ENCODE measurements around the gene MBD3L4.
"Not testable (repeated sequence)": the region's sequence is repeated elsewhere in the genome, so short reads cannot be mapped to it uniquely, and the experiment has no call there.

Gene MBD3L4

GRCh38 chr19:7069904-7070226, 29.9 kb upstream of the MBD3L4 start:
- in situ Hi-C loops (cut with MboI; ENCODE audit: low sequenced_read_pairs, unreplicated experiment), result no loop called here
- no peak for DNase-seq (ENCODE audit: low spot score)

GRCh38 chr19:7069042-7069903, 29.3 kb upstream of the MBD3L4 start, which contains the start of gene ZNF557:
Gene ZNF557, plus strand, starts transcription at chr19:7069703. Its CDS starts 5,372 bp downstream, at chr19:7075075.
- DNase-seq (ENCODE audit: low spot score), result peak; percentile 98
- in situ Hi-C loops (cut with MboI; ENCODE audit: low sequenced_read_pairs, unreplicated experiment), result no loop called here
- no peak for TF ChIP-seq CTCF (IDR thresholded peaks at IDR 0.05; ENCODE audit: borderline replicate concordance, control extremely low read depth, extremely low read depth, insufficient read depth, missing control alignments)

More at GRCh38 chr19:7069904-7070226, 29.9 kb upstream of the MBD3L4 start:
- no peak for TF ChIP-seq CTCF (IDR thresholded peaks at IDR 0.05; ENCODE audit: borderline replicate concordance, control extremely low read depth, extremely low read depth, insufficient read depth, missing control alignments)

- in situ Hi-C loops (cut with MboI; ENCODE audit: low sequenced_read_pairs, unreplicated experiment), result no loop called here
- no peak for DNase-seq (ENCODE audit: low spot score)
- no peak for TF ChIP-seq CTCF (IDR thresholded peaks at IDR 0.05; ENCODE audit: borderline replicate concordance, control extremely low read depth, extremely low read depth, insufficient read depth, missing control alignments)
Measured at GRCh38 chr19:7068599-7068998, 28.6 kb upstream of the MBD3L4 start.

- no peak for TF ChIP-seq CTCF (IDR thresholded peaks at IDR 0.05; ENCODE audit: borderline replicate concordance, control extremely low read depth, extremely low read depth, insufficient read depth, missing control alignments)
- in situ Hi-C loops (cut with MboI; ENCODE audit: low sequenced_read_pairs, unreplicated experiment), result no loop called here
- no peak for DNase-seq (ENCODE audit: low spot score)
Measured at GRCh38 chr19:7067716-7068115, 27.7 kb upstream of the MBD3L4 start.

GRCh38 chr19:7067122-7067521, 27.1 kb upstream of the MBD3L4 start:
- DNase-seq (ENCODE audit: low spot score); in situ Hi-C loops (cut with MboI; ENCODE audit: low sequenced_read_pairs, unreplicated experiment): not testable (repeated sequence)

GRCh38 chr19:7063764-7064418, 23.9 kb upstream of the MBD3L4 start:
- no peak for TF ChIP-seq CTCF (IDR thresholded peaks at IDR 0.05; ENCODE audit: borderline replicate concordance, control extremely low read depth, extremely low read depth, insufficient read depth, missing control alignments)
- in situ Hi-C loops (cut with MboI; ENCODE audit: low sequenced_read_pairs, unreplicated experiment), result no loop called here
- DNase-seq (ENCODE audit: low spot score), result no peak

GRCh38 chr19:7063339-7063738, 23.4 kb upstream of the MBD3L4 start:
- no peak for DNase-seq (ENCODE audit: low spot score)
- no peak for TF ChIP-seq CTCF (IDR thresholded peaks at IDR 0.05; ENCODE audit: borderline replicate concordance, control extremely low read depth, extremely low read depth, insufficient read depth, missing control alignments)
- in situ Hi-C loops (cut with MboI; ENCODE audit: low sequenced_read_pairs, unreplicated experiment), result no loop called here

- in situ Hi-C loops (cut with MboI; ENCODE audit: low sequenced_read_pairs, unreplicated experiment), result not testable (repeated sequence)
Measured at GRCh38 chr19:7059977-7060376, 20.0 kb upstream of the MBD3L4 start.

GRCh38 chr19:7058576-7058975, 18.6 kb upstream of the MBD3L4 start, which contains the start of gene MBD3L3:
Gene MBD3L3, minus strand, starts transcription at chr19:7058676. Its CDS starts 71 bp downstream, at chr19:7058605.
- DNase-seq (ENCODE audit: low spot score); in situ Hi-C loops (cut with MboI; ENCODE audit: low sequenced_read_pairs, unreplicated experiment): not testable (repeated sequence)

More at GRCh38 chr19:7059977-7060376, 20.0 kb upstream of the MBD3L4 start:
- DNase-seq (ENCODE audit: low spot score), result not testable (repeated sequence)

GRCh38 chr19:7056371-7056770, 16.4 kb upstream of the MBD3L4 start:
- in situ Hi-C loops (cut with MboI; ENCODE audit: low sequenced_read_pairs, unreplicated experiment), result not testable (repeated sequence)

More at GRCh38 chr19:7056371-7056770, 16.4 kb upstream of the MBD3L4 start:
- not testable (repeated sequence) for DNase-seq (ENCODE audit: low spot score)

Data from GM13976 (cell line).